B cell (primary cell): Measurements from ENCODE around the gene MICAL3. TPM values are rescaled to one million over a fixed set of nuclear protein-coding genes. Genes with fewer than 3 reads are reported as not detected.

Source experiments
- ATAC-seq: fragments of 200-7000 bp; cut with Tn5 transposase; one replicate; pipeline ENCODE4 v1.10.0; 2021; ENCODE audit warnings: low read depth, mild to moderate bottlenecking, moderate number of reproducible peaks, moderate library complexity
- CTCF ChIA-PET: fragments of 350-600 bp; sonication (Branson Sonifier 250); formaldehyde crosslinking; loops from one replicate; lab custom pipeline; 2021; ENCODE audit warnings: antibody characterized with exemption, inconsistent platforms; lab: Charles Lee
- POLR2A ChIA-PET: fragments of 350-600 bp; sonication (Branson Sonifier 250); formaldehyde crosslinking; loops from one replicate; lab custom pipeline; 2021; ENCODE audit warnings: antibody characterized with exemption; lab: Charles Lee
- DNase-seq: peaks from one replicate; pipeline ENCODE4 v3.0.0; 2013
- H2AFZ ChIP-seq: 2 replicates; pipeline ENCODE4 v1.6.1; 2012; ENCODE audit warnings: mild to moderate bottlenecking, low read depth, low read length; ENCODE audit not compliant: insufficient read depth, poor library complexity, severe bottlenecking
- H3K27ac ChIP-seq, 2 donors: 1 replicate in 1 of 2; 2 replicates in 1 of 2; pipeline ENCODE4 v1.5.1; 2012 to 2013; ENCODE audit warnings: low read length in 2 of 2, mild to moderate bottlenecking in 2 of 2, moderate library complexity in 1 of 2
- H3K27me3 ChIP-seq, 4 experiments: fragments of 200-600 bp in 1 of 4; sonication (generic) in 1 of 4; replicated peaks in 1 of 4; 1 replicate in 2 of 4; 2 replicates in 2 of 4; pipeline versions ENCODE4 v1.6.1 to v1.7.0; 2013 to 2016; ENCODE audit warnings: low read length in 3 of 4, mild to moderate bottlenecking in 2 of 4, mixed read lengths in 1 of 4, moderate library complexity in 1 of 4; ENCODE audit not compliant: insufficient read depth in 4 of 4, control insufficient read depth in 3 of 4; ENCODE audit errors: control extremely low read depth in 1 of 4
- H3K36me3 ChIP-seq, 2 experiments: replicated peaks in 1 of 2; 1 replicate in 1 of 2; 2 replicates in 1 of 2; pipeline versions ENCODE4 v1.6.1 to v1.7.1; 2013; ENCODE audit warnings: low read length in 1 of 2; ENCODE audit not compliant: insufficient read depth in 2 of 2, control insufficient read depth in 1 of 2; ENCODE audit errors: control extremely low read depth in 1 of 2, extremely low read depth in 1 of 2
- H3K4me1 ChIP-seq, 2 donors: fragments of 200-600 bp in 1 of 2; sonication (generic) in 1 of 2; 1 replicate in 1 of 2; 2 replicates in 1 of 2; pipeline versions ENCODE4 v1.5.1 to v1.6.1; 2013 to 2017; ENCODE audit warnings: low read length in 2 of 2; ENCODE audit not compliant: control insufficient read depth in 2 of 2, insufficient read depth in 2 of 2
- H3K4me2 ChIP-seq: replicated peaks from 2 replicates; pipeline ENCODE3; 2012; ENCODE audit warnings: mild to moderate bottlenecking, low read depth, low read length; ENCODE audit not compliant: poor library complexity, severe bottlenecking
- H3K4me3 ChIP-seq, 5 experiments: fragments of 200-600 bp in 1 of 5; sonication (generic) in 1 of 5; 1 replicate in 3 of 5; 2 replicates in 2 of 5; pipeline versions ENCODE4 v1.5.1 to v1.7.0; 2011 to 2016; ENCODE audit warnings: low read length in 4 of 5, mild to moderate bottlenecking in 4 of 5, low read depth in 2 of 5, control low read depth in 1 of 5, moderate library complexity in 1 of 5; ENCODE audit not compliant: insufficient read depth in 1 of 5; ENCODE audit errors: control extremely low read depth in 1 of 5, extremely low read depth in 1 of 5
- H3K79me2 ChIP-seq: fragments of 200-600 bp; sonication (generic); one replicate; pipeline ENCODE4 v1.6.0; 2016; ENCODE audit warnings: low read length; ENCODE audit not compliant: control insufficient read depth, insufficient read depth
- H3K9ac ChIP-seq: fragments of 200-600 bp; sonication (generic); 2 replicates; pipeline ENCODE4 v1.6.1; 2017; ENCODE audit warnings: mild to moderate bottlenecking, low read length, moderate library complexity
- H3K9me3 ChIP-seq, 3 donors: one replicate each; pipeline versions ENCODE4 v1.6.1 to v1.7.1; 2013; ENCODE audit warnings: low read length in 2 of 3; ENCODE audit not compliant: control insufficient read depth in 2 of 3, insufficient read depth in 1 of 3; ENCODE audit errors: control extremely low read depth in 1 of 3
- H4K20me1 ChIP-seq: 2 replicates; pipeline ENCODE4 v1.6.0; 2012; ENCODE audit warnings: mild to moderate bottlenecking, low read length; ENCODE audit not compliant: insufficient read depth, control insufficient read depth, poor library complexity, severe bottlenecking
- H3K27ac Mint-ChIP-seq: one replicate; pipeline ENCODE4 v1.8.0; 2021; ENCODE audit warnings: mixed read lengths
- H3K27me3 Mint-ChIP-seq: one replicate; pipeline ENCODE4 v1.8.0; 2021; ENCODE audit warnings: mixed read lengths
- H3K4me1 Mint-ChIP-seq: one replicate; pipeline ENCODE4 v1.8.0; 2021; ENCODE audit warnings: mixed read lengths
- H3K4me3 Mint-ChIP-seq: one replicate; pipeline ENCODE4 v1.8.0; 2021; ENCODE audit warnings: mixed read lengths
- H3K9me3 Mint-ChIP-seq: one replicate; pipeline ENCODE4 v1.8.0; 2022; ENCODE audit warnings: mixed read lengths; ENCODE audit not compliant: insufficient read depth
- CTCF ChIP-seq: fragments of 200-600 bp; IDR thresholded peaks from one replicate; pipeline ENCODE4 v1.8.0; 2022; ENCODE audit warnings: antibody characterized with exemption, mild to moderate bottlenecking
- EZH2 ChIP-seq: IDR thresholded peaks from 2 replicates; pipeline ENCODE4 v1.6.1; 2012; ENCODE audit warnings: borderline replicate concordance, low read depth, mild to moderate bottlenecking, moderate library complexity, low read length; ENCODE audit not compliant: insufficient read depth, poor library complexity, severe bottlenecking
- WGBS: methylation state at CpG from one replicate; pipeline ENCODE4 v1.1.5; 2013; ENCODE audit warnings: missing lambda C conversion rate; ENCODE audit not compliant: insufficient coverage; 5-methylcytosine and 5-hydroxymethylcytosine counted together
- intact Hi-C: fragments of 100-400 bp; cut with micrococcal nuclease; formaldehyde crosslinking; loops from one replicate; pipeline ENCODE4 v1.10.0; 2022
- polyA plus RNA-seq: library from polyadenylated mRNA; depleted of rRNA; stranded (reverse); fragments of >200 nt; gene quantifications from 2 replicates; pipeline ENCODE4 v1.2.3, GENCODE V29; 2012
- total RNA-seq, 2 donors: library from RNA; stranded (reverse); fragments of 120-200 nt in 1 of 2; gene quantifications; 1 replicate in 1 of 2; 2 replicates in 1 of 2; pipeline versions ENCODE4 v1.2.3 to v1.2.4, GENCODE V29; 2013 to 2022

MICAL3 gene
- total and polyA plus RNA-seq, 2 donors (not counting 1 experiment from before 2014, with no cell fraction given) = 50.5 to 253 TPM

- peaks cover 48 to 66% of the 10 kb centered on the region in 2 donors for H3K4me1 ChIP-seq
- H3K4me2 ChIP-seq = no peak overlapping the region
- intact Hi-C loops = loop anchor here (10.0 kb wide), 1 partner anchor 48 kb away; no protein-coding TSS in a partner anchor
Observed at GRCh38 chr22:17916226-17916889, 108.0 kb downstream of the MICAL3 start.

More at GRCh38 chr22:17916226-17916889, 108.0 kb downstream of the MICAL3 start:
- ChIA-PET CTCF (interaction anchor here (1.0 to 5.5 kb wide), 3 partner anchors 15 to 174 kb away, joined by 4 to 60 read pairs (median 4); partner anchors contain the start of gene PEX26), POLR2A (interaction anchor here (0.6 kb wide), 1 partner anchor 60 kb away, joined by 5 read pairs; no protein-coding TSS in a partner anchor)
- H4K20me1 ChIP-seq = peaks cover 99% of the 10 kb centered on the region
- Mint-ChIP-seq H3K4me1 (peaks cover 37% of the 10 kb centered on the region), H3K27ac (no peak overlapping the region), H3K9me3 (no peaks in the 10 kb centered on the region), H3K27me3 (no peaks in the 10 kb centered on the region), H3K4me3 (no peak overlapping the region)
- H3K27ac ChIP-seq = peak overlapping the region in 1 of 2 donors; percentile 78
- no peaks in the 10 kb centered on the region for H3K9me3 ChIP-seq
- no peak overlapping the region for H3K4me3 ChIP-seq
- DNase-seq = no peak
- H3K36me3 ChIP-seq = peaks cover 0 to 9% of the 10 kb centered on the region in 2 experiments
- WGBS = 95% methylated on average over 12 of the region's 13 CpGs
- peaks cover 100% of the 10 kb centered on the region for H3K79me2 ChIP-seq
- no peak overlapping the region for H2AFZ ChIP-seq
- H3K9ac ChIP-seq = no peak overlapping the region
- no peaks in the 10 kb centered on the region for H3K27me3 ChIP-seq
- no peak for TF ChIP-seq CTCF
- TF ChIP-seq EZH2 = no peak
- ATAC-seq = no peak
